Esophagus squamous epithelium (tissue), 4 donors: ENCODE results near the gene PTPRD.

ENCODE experiments used
- POLR2A ChIP-seq, 4 donors: fragments of 450-650 bp; IDR thresholded peaks; one replicate each; pipeline ENCODE4 v1.6.1; 2017; ENCODE audit warnings: antibody characterized with exemption in 4 of 4, mild to moderate bottlenecking in 4 of 4, moderate library complexity in 3 of 4
- TF ChIP-seq, protein P1 (sequence below), 6 experiments: fragments of 450-650 bp in 4 of 6; fragments of 200-600 bp in 2 of 6; sonication (generic) in 2 of 6; IDR thresholded peaks; one replicate each; pipeline ENCODE4 v1.5.1; 2016 to 2019; ENCODE audit warnings: antibody characterized with exemption in 6 of 6, mild to moderate bottlenecking in 4 of 6, moderate library complexity in 4 of 6

DNA sequence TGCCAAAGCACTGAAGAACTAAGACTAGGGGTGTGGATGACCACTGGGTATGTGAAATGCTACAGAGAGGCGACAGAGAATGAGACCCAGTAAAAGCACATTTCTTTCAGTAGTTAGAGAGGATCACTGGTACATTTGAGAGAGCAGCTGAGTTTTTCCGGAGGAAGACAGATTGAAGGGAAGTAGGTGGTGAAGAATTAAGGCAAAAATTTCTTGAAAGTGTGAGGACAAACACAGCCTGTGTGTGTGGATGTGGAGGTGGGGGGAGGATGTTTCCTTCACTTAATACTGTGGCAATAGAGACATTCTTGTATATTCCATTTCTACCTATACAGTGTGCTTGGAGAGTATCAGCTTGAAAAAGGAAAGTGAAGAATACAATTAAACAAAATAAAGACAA lies 1942.1 kb downstream of the PTPRD start:
- TF ChIP-seq, protein P1, sequence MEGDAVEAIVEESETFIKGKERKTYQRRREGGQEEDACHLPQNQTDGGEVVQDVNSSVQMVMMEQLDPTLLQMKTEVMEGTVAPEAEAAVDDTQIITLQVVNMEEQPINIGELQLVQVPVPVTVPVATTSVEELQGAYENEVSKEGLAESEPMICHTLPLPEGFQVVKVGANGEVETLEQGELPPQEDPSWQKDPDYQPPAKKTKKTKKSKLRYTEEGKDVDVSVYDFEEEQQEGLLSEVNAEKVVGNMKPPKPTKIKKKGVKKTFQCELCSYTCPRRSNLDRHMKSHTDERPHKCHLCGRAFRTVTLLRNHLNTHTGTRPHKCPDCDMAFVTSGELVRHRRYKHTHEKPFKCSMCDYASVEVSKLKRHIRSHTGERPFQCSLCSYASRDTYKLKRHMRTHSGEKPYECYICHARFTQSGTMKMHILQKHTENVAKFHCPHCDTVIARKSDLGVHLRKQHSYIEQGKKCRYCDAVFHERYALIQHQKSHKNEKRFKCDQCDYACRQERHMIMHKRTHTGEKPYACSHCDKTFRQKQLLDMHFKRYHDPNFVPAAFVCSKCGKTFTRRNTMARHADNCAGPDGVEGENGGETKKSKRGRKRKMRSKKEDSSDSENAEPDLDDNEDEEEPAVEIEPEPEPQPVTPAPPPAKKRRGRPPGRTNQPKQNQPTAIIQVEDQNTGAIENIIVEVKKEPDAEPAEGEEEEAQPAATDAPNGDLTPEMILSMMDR (IDR thresholded peaks at IDR 0.05): no peak
- no peak for TF ChIP-seq POLR2A (IDR thresholded peaks at IDR 0.05)
